Mesendoderm (in vitro differentiated cells): ENCODE measurements around the gene CATSPER3.
"Not testable (repeated sequence)": the region's sequence is repeated elsewhere in the genome, so short reads cannot be mapped to it uniquely, and the experiment has no call there.

ENCODE experiments used
- DNase-seq: peaks from one replicate; pipeline ENCODE4 v3.0.0; 2013
- H2AK5ac ChIP-seq: 2 replicates; pipeline ENCODE4 v1.6.1; 2013; ENCODE audit warnings: low read length, inconsistent platforms
- H2BK120ac ChIP-seq: 2 replicates; pipeline ENCODE4 v1.6.1; 2013; ENCODE audit warnings: low read depth, mild to moderate bottlenecking, low read length, moderate library complexity, mixed read lengths
- H2BK15ac ChIP-seq: replicated peaks from 2 replicates; pipeline ENCODE4 v1.6.1; 2013; ENCODE audit warnings: low read depth, mild to moderate bottlenecking, moderate library complexity
- H2BK5ac ChIP-seq: 2 replicates; pipeline ENCODE4 v1.6.1; 2013; ENCODE audit warnings: low read length, inconsistent platforms
- H3K18ac ChIP-seq: 2 replicates; pipeline ENCODE4 v1.6.1; 2013; ENCODE audit warnings: mild to moderate bottlenecking, low read length, mixed read lengths
- H3K23ac ChIP-seq: one replicate; pipeline ENCODE4 v1.6.1; 2013; ENCODE audit warnings: low read length
- H3K27ac ChIP-seq: 2 replicates; pipeline ENCODE4 v1.5.1; 2013; ENCODE audit warnings: low read depth, mild to moderate bottlenecking, inconsistent platforms, low read length, moderate library complexity
- H3K27me3 ChIP-seq: 2 replicates; pipeline ENCODE4 v1.6.1; 2013; ENCODE audit warnings: low read length, control low read depth, mild to moderate bottlenecking, inconsistent platforms; ENCODE audit not compliant: insufficient read depth, poor library complexity
- H3K36me3 ChIP-seq: 2 replicates; pipeline ENCODE4 v1.6.1; 2013; ENCODE audit warnings: low read length, inconsistent platforms; ENCODE audit not compliant: control insufficient read depth, insufficient read depth
- H3K4ac ChIP-seq: one replicate; pipeline ENCODE4 v1.6.1; 2013; ENCODE audit warnings: low read depth, mild to moderate bottlenecking, low read length, moderate library complexity
- H3K4me1 ChIP-seq: 2 replicates; pipeline ENCODE4 v1.6.1; 2013; ENCODE audit warnings: low read depth, low read length, inconsistent platforms; ENCODE audit not compliant: control insufficient read depth
- H3K4me2 ChIP-seq: 2 replicates; pipeline ENCODE4 v1.6.1; 2013; ENCODE audit warnings: low read length
- H3K4me3 ChIP-seq: 2 replicates; pipeline ENCODE4 v1.5.1; 2013; ENCODE audit warnings: mild to moderate bottlenecking, low read length
- H3K56ac ChIP-seq: one replicate; pipeline ENCODE4 v1.6.1; 2013; ENCODE audit warnings: low read length
- H3K79me1 ChIP-seq: 2 replicates; pipeline ENCODE4 v1.6.1; 2013; ENCODE audit warnings: low read length, inconsistent platforms
- H3K79me2 ChIP-seq: 2 replicates; pipeline ENCODE4 v1.6.1; 2013; ENCODE audit warnings: mild to moderate bottlenecking, low read length; ENCODE audit not compliant: control insufficient read depth, insufficient read depth
- H3K9ac ChIP-seq: 2 replicates; pipeline ENCODE4 v1.6.1; 2013; ENCODE audit warnings: low read length, inconsistent platforms
- H4K5ac ChIP-seq: one replicate; pipeline ENCODE4 v1.6.1; 2013; ENCODE audit warnings: low read length
- H4K8ac ChIP-seq: one replicate; pipeline ENCODE4 v1.6.1; 2013; ENCODE audit warnings: low read depth, mild to moderate bottlenecking, control low read depth, low read length, moderate library complexity
- WGBS: extraction: QIAGEN DNeasy Blood & Tissue Kit; methylation state at CpG from one replicate; pipeline ENCODE4 v1.1.7; 2013; ENCODE audit warnings: low lambda C conversion rate, missing lambda C conversion rate; ENCODE audit not compliant: insufficient coverage; ENCODE audit errors: extremely low coverage; 5-methylcytosine and 5-hydroxymethylcytosine counted together

The CATSPER3 gene

GRCh38 chr5:134992148-134992547, 24.4 kb downstream of the CATSPER3 start:
- peaks cover 4% of the 10 kb centered on the region for H3K4me1 ChIP-seq
- no peaks in the 10 kb centered on the region for H3K27me3 ChIP-seq
- H3K23ac ChIP-seq, result no peak overlapping the region
- H3K4me2 ChIP-seq, result no peak overlapping the region
- no peak overlapping the region for H3K27ac ChIP-seq
- H3K56ac ChIP-seq, result no peak overlapping the region
- no peak overlapping the region for H2BK5ac ChIP-seq
- no peak overlapping the region for H3K18ac ChIP-seq
- no peak overlapping the region for H2AK5ac ChIP-seq
- no peak overlapping the region for H3K9ac ChIP-seq
- H2BK15ac ChIP-seq, result no peak overlapping the region
- H3K79me2 ChIP-seq, result no peaks in the 10 kb centered on the region
- H4K8ac ChIP-seq, result no peak overlapping the region
- DNase-seq, result no peak
- no peak overlapping the region for H3K4ac ChIP-seq
- no peaks in the 10 kb centered on the region for H3K79me1 ChIP-seq
- H4K5ac ChIP-seq, result no peak overlapping the region
- H3K4me3 ChIP-seq, result no peak overlapping the region
- WGBS, result no CpG with 5 or more reads among the region's 5 CpGs
- H2BK120ac ChIP-seq, result no peak overlapping the region
- no peaks in the 10 kb centered on the region for H3K36me3 ChIP-seq

- no peaks in the 10 kb centered on the region for H3K79me1 ChIP-seq
Observed at GRCh38 chr5:134993161-134993560, 25.5 kb downstream of the CATSPER3 start.

GRCh38 chr5:134994560-134995156, 27.0 kb downstream of the CATSPER3 start:
- Histone ChIP-seq H3K4ac (no peak overlapping the region), H2BK15ac (no peak overlapping the region), H3K4me3 (no peak overlapping the region), H3K27ac (no peak overlapping the region), H2BK120ac (no peak overlapping the region), H3K23ac (no peak overlapping the region), H3K18ac (no peak overlapping the region), H3K79me1 (no peaks in the 10 kb centered on the region), H4K8ac (no peak overlapping the region), H3K27me3 (no peaks in the 10 kb centered on the region), H3K79me2 (no peaks in the 10 kb centered on the region), H3K9ac (no peak overlapping the region), H2AK5ac (no peak overlapping the region), H3K4me1 (peaks cover 4% of the 10 kb centered on the region), H3K36me3 (no peaks in the 10 kb centered on the region), H4K5ac (no peak overlapping the region), H3K56ac (no peak overlapping the region), H2BK5ac (no peak overlapping the region), H3K4me2 (no peak overlapping the region)
- DNase-seq, result no peak
- no CpG with 5 or more reads among the region's 2 CpGs for WGBS

More at GRCh38 chr5:134993161-134993560, 25.5 kb downstream of the CATSPER3 start:
- H3K4me3 ChIP-seq, result no peak overlapping the region
- H2BK5ac ChIP-seq, result no peak overlapping the region
- H3K4me2 ChIP-seq, result no peak overlapping the region
- no peak overlapping the region for H3K23ac ChIP-seq
- no peak overlapping the region for H3K4ac ChIP-seq
- no peak for DNase-seq
- H2BK120ac ChIP-seq, result no peak overlapping the region
- H3K18ac ChIP-seq, result no peak overlapping the region
- H2AK5ac ChIP-seq, result no peak overlapping the region
- H3K9ac ChIP-seq, result no peak overlapping the region
- H3K79me2 ChIP-seq, result no peaks in the 10 kb centered on the region
- H3K36me3 ChIP-seq, result no peaks in the 10 kb centered on the region
- peaks cover 4% of the 10 kb centered on the region for H3K4me1 ChIP-seq
- WGBS, result no CpG with 5 or more reads among the region's 2 CpGs
- H3K27ac ChIP-seq, result no peak overlapping the region
- H3K56ac ChIP-seq, result no peak overlapping the region
- no peaks in the 10 kb centered on the region for H3K27me3 ChIP-seq
- no peak overlapping the region for H4K5ac ChIP-seq
- H4K8ac ChIP-seq, result no peak overlapping the region
- no peak overlapping the region for H2BK15ac ChIP-seq

- H3K4ac ChIP-seq, result no peak overlapping the region
- no peak for DNase-seq
- H2BK120ac ChIP-seq, result no peak overlapping the region
- no peaks in the 10 kb centered on the region for H3K79me1 ChIP-seq
- no peak overlapping the region for H3K23ac ChIP-seq
- H3K27me3 ChIP-seq, result no peaks in the 10 kb centered on the region
- H3K36me3 ChIP-seq, result no peaks in the 10 kb centered on the region
- no peak overlapping the region for H3K4me2 ChIP-seq
- H3K9ac ChIP-seq, result no peak overlapping the region
- H4K5ac ChIP-seq, result no peak overlapping the region
- no peak overlapping the region for H2BK15ac ChIP-seq
- H3K56ac ChIP-seq, result peak overlapping the region; percentile 31
- no peak overlapping the region for H2BK5ac ChIP-seq
- H3K27ac ChIP-seq, result no peak overlapping the region
- H3K79me2 ChIP-seq, result no peaks in the 10 kb centered on the region
- no peak overlapping the region for H3K18ac ChIP-seq
- no peak overlapping the region for H4K8ac ChIP-seq
- no CpG with 5 or more reads among the region's 8 CpGs for WGBS
- peak overlapping the region; percentile 85 for H2AK5ac ChIP-seq
- H3K4me3 ChIP-seq, result no peak overlapping the region
- H3K4me1 ChIP-seq, result no peaks in the 10 kb centered on the region
Observed at GRCh38 chr5:134995850-134996402, 28.2 kb downstream of the CATSPER3 start.

- H4K8ac ChIP-seq, result no peak overlapping the region
- no CpG with 5 or more reads among the region's 11 CpGs for WGBS
- H3K4ac ChIP-seq, result no peak overlapping the region
- no peak overlapping the region for H3K9ac ChIP-seq
- H3K56ac ChIP-seq, result no peak overlapping the region
- H3K23ac ChIP-seq, result no peak overlapping the region
- no peaks in the 10 kb centered on the region for H3K4me1 ChIP-seq
- H3K79me1 ChIP-seq, result no peaks in the 10 kb centered on the region
- no peak overlapping the region for H4K5ac ChIP-seq
- H3K79me2 ChIP-seq, result no peaks in the 10 kb centered on the region
- DNase-seq, result no peak
- no peak overlapping the region for H2AK5ac ChIP-seq
- no peaks in the 10 kb centered on the region for H3K36me3 ChIP-seq
- no peak overlapping the region for H2BK5ac ChIP-seq
- H2BK15ac ChIP-seq, result no peak overlapping the region
- H3K4me2 ChIP-seq, result no peak overlapping the region
- H2BK120ac ChIP-seq, result no peak overlapping the region
- no peak overlapping the region for H3K27ac ChIP-seq
- H3K27me3 ChIP-seq, result no peaks in the 10 kb centered on the region
- H3K18ac ChIP-seq, result no peak overlapping the region
- H3K4me3 ChIP-seq, result no peak overlapping the region
Observed at GRCh38 chr5:134997015-134997414, 29.3 kb downstream of the CATSPER3 start.

- not testable (repeated sequence) for H4K8ac ChIP-seq, H3K79me1 ChIP-seq, H3K9ac ChIP-seq, H2BK15ac ChIP-seq, H3K36me3 ChIP-seq, H3K4ac ChIP-seq, H3K4me2 ChIP-seq, H3K18ac ChIP-seq, DNase-seq, H3K4me3 ChIP-seq, H3K27me3 ChIP-seq, H2BK120ac ChIP-seq, H3K27ac ChIP-seq, H4K5ac ChIP-seq, H3K79me2 ChIP-seq, H3K4me1 ChIP-seq, H2AK5ac ChIP-seq, H2BK5ac ChIP-seq, H3K23ac ChIP-seq, H3K56ac ChIP-seq
- WGBS, result no CpG with 5 or more reads among the region's 5 CpGs
Observed at GRCh38 chr5:134998068-134998467, 30.4 kb downstream of the CATSPER3 start.
